Caco-2 (cell line): Measurements from ENCODE around the gene TACC3. TPM values are rescaled to one million over a fixed set of nuclear protein-coding genes. Genes with fewer than 3 reads are reported as not detected.

Experiments
- BruUV-seq: library from RNA; stranded (reverse); fragments of 400-500 nt; replicated peaks from 2 replicates; lab custom pipeline; 2021; lab: Mats Ljungman, UMichigan
- CTCF ChIA-PET: fragments of 300-600 bp; sonication (Branson Sonifier 250); formaldehyde crosslinking; loops from one replicate; lab custom pipeline; 2022; ENCODE audit warnings: antibody characterized with exemption; lab: Charles Lee
- POLR2A ChIA-PET: fragments of 300-600 bp; sonication (Branson Sonifier 250); formaldehyde crosslinking; loops from one replicate; lab custom pipeline; 2022; ENCODE audit warnings: antibody characterized with exemption; lab: Charles Lee
- DNase-seq, 2 experiments: peaks; one replicate each; pipeline versions ENCODE4 v3.0.0 to v3.0.0-alpha.2; 2020 to 2022
- H3K27me3 ChIP-seq: replicated peaks from 2 replicates; pipeline ENCODE4 v1.6.0; 2011; ENCODE audit warnings: low read length; ENCODE audit not compliant: control insufficient read depth, insufficient read depth
- H3K36me3 ChIP-seq: 2 replicates; pipeline ENCODE4 v1.5.1; 2011; ENCODE audit warnings: low read length; ENCODE audit not compliant: control insufficient read depth, insufficient read depth
- H3K4me1 ChIP-seq: fragments of 250-450 bp; sonication (Bioruptor Pico); 2 replicates; pipeline ENCODE4 v1.5.1; 2020; ENCODE audit warnings: mild to moderate bottlenecking
- H3K4me3 ChIP-seq: 2 replicates; pipeline ENCODE4 v1.5.1; 2011; ENCODE audit warnings: low read depth, mild to moderate bottlenecking, control low read depth, low read length
- H3K9me3 ChIP-seq: fragments of 250-450 bp; sonication (Bioruptor Pico); 2 replicates; pipeline ENCODE4 v1.5.1; 2020; ENCODE audit warnings: mild to moderate bottlenecking, moderate library complexity
- H3K27ac Mint-ChIP-seq: one replicate; pipeline ENCODE4 v1.8.0; 2022; ENCODE audit warnings: mixed read lengths; ENCODE audit not compliant: unreplicated experiment
- H3K27me3 Mint-ChIP-seq: one replicate; pipeline ENCODE4 v1.8.0; 2022; ENCODE audit warnings: mixed read lengths; ENCODE audit not compliant: insufficient read depth, unreplicated experiment
- H3K36me3 Mint-ChIP-seq: one replicate; pipeline ENCODE4 v1.8.0; 2022; ENCODE audit warnings: mild to moderate bottlenecking, mixed read lengths; ENCODE audit not compliant: insufficient read depth, unreplicated experiment
- H3K4me1 Mint-ChIP-seq: one replicate; pipeline ENCODE4 v1.8.0; 2022; ENCODE audit warnings: low read depth, mixed read lengths; ENCODE audit not compliant: unreplicated experiment
- H3K4me3 Mint-ChIP-seq: one replicate; pipeline ENCODE4 v1.8.0; 2022; ENCODE audit warnings: mild to moderate bottlenecking, moderate library complexity, mixed read lengths; ENCODE audit not compliant: unreplicated experiment
- H3K9me3 Mint-ChIP-seq: one replicate; pipeline ENCODE4 v1.8.0; 2022; ENCODE audit warnings: mixed read lengths; ENCODE audit not compliant: unreplicated experiment
- intact Hi-C: fragments of 100-400 bp; cut with micrococcal nuclease; formaldehyde crosslinking; loops from one replicate; pipeline ENCODE4 v1.10.0; 2022; ENCODE audit not compliant: unreplicated experiment
- total RNA-seq: library from RNA; stranded (reverse); gene quantifications from 2 replicates; pipeline ENCODE4 v1.2.3, GENCODE V29; 2022
- TF ChIP-seq, protein P1 (sequence below), 2 experiments: fragments of 200-600 bp in 1 of 2; IDR thresholded peaks; 1 replicate in 1 of 2; 2 replicates in 1 of 2; pipeline versions ENCODE4 v1.5.1 to v1.8.0; 2011 to 2022; ENCODE audit warnings: antibody characterized with exemption in 1 of 2, control low read depth in 1 of 2, inconsistent platforms in 1 of 2, low read depth in 1 of 2, low read length in 1 of 2, mild to moderate bottlenecking in 1 of 2, moderate library complexity in 1 of 2; ENCODE audit not compliant: insufficient read depth in 1 of 2, severe bottlenecking in 1 of 2, unreplicated experiment in 1 of 2

TACC3 gene
- total RNA-seq, 1 experiment from 2014 or later, result 106 TPM

DNA sequence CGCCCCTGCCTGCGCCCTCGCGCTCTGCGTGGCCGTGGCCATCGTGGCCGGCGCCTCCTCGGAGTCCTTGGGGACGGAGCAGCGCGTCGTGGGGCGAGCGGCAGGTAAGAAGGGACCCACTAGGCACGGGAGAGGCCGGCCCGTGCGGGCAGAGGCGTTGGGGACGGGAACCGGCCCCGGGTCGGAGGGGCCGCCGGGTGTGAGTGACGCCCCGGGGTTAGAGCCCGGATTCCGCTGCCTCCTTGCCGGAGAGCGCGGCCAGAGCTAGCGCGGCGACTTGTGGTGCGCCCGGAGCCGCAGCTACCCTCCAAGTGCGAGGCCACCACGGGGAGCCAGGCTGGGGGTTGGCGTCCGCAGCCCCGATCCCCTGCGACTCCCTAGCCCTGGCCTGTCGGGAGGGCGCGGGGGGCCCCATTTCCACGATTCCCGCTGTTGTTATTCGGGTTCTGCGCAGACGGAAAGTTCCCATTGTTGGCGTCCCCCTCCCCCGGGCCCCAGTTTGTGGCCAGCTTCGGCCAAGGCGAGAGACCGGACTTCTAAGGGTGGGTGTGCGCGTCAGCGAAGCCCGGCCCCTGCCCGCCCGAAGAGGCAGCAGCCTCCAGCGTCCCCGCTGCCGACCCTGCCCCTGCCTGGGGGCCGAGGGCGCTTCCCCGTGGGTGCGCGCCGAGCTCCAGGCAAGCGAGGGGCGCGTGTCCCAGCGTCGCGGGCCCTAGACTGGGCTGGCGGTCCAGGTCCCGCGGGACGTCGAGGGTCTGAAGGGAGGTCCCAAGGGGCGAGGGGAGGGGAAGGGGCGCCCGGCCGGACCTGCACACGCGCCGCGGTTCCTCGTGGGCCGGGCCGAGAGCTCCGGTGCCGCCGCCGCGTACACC lies 72.9 kb downstream of the TACC3 start:
- no TSS peak for BruUV-seq
- TF ChIP-seq, protein P1, sequence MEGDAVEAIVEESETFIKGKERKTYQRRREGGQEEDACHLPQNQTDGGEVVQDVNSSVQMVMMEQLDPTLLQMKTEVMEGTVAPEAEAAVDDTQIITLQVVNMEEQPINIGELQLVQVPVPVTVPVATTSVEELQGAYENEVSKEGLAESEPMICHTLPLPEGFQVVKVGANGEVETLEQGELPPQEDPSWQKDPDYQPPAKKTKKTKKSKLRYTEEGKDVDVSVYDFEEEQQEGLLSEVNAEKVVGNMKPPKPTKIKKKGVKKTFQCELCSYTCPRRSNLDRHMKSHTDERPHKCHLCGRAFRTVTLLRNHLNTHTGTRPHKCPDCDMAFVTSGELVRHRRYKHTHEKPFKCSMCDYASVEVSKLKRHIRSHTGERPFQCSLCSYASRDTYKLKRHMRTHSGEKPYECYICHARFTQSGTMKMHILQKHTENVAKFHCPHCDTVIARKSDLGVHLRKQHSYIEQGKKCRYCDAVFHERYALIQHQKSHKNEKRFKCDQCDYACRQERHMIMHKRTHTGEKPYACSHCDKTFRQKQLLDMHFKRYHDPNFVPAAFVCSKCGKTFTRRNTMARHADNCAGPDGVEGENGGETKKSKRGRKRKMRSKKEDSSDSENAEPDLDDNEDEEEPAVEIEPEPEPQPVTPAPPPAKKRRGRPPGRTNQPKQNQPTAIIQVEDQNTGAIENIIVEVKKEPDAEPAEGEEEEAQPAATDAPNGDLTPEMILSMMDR (IDR thresholded peaks at IDR 0.05; ENCODE audit: insufficient read depth in 1 of 2, low read depth in 1 of 2, low read length in 1 of 2, severe bottlenecking in 1 of 2, unreplicated experiment in 1 of 2), result no peak
- peaks cover 2% of the 10 kb centered on the region for H3K36me3 ChIP-seq
- intact Hi-C loops, result loop anchor here (2.0 kb wide), 1 partner anchor 63 kb away; the partner anchor contains the start of gene LETM1
- ChIA-PET CTCF (interaction anchor here (1.3 to 4.4 kb wide), 2 partner anchors 26 to 46 kb away, joined by 7 to 35 read pairs; no protein-coding TSS in a partner anchor), POLR2A (interaction anchor here (0.7 to 2.6 kb wide), 3 partner anchors 26 to 73 kb away, joined by 3 to 8 read pairs (median 6); partner anchors contain the start of gene TACC3)
- no peak for DNase-seq
- H3K27ac Mint-ChIP-seq, result no peak overlapping the region
- peaks cover 36% of the 10 kb centered on the region for H3K4me1 ChIP-seq
- H3K4me1 Mint-ChIP-seq, result peaks cover 6% of the 10 kb centered on the region
- no peaks in the 10 kb centered on the region for H3K9me3 Mint-ChIP-seq
- H3K36me3 Mint-ChIP-seq, result peaks cover 26% of the 10 kb centered on the region
- no peaks in the 10 kb centered on the region for H3K9me3 ChIP-seq
- H3K4me3 ChIP-seq, result peak overlapping the region; percentile 73
- H3K27me3 ChIP-seq, result no peaks in the 10 kb centered on the region
- no peaks in the 10 kb centered on the region for H3K27me3 Mint-ChIP-seq
- H3K4me3 Mint-ChIP-seq, result peak overlapping the region; percentile 68

Other genes with a start within 250 kb of the TACC3 start
- 4.1 and 5.2 TPM in 2 replicates for gene FAM53A, start 37.2 kb upstream of the TACC3 start, total RNA-seq
- gene SLBP, start 9.2 kb upstream of the TACC3 start, total RNA-seq, result 113 and 116 TPM in 2 replicates
- 36.5 and 39.0 TPM in 2 replicates for gene TMEM129, start 198 bp upstream of the TACC3 start, total RNA-seq
- gene FGFR3, start 71.8 kb downstream of the TACC3 start, total RNA-seq, result 112 and 132 TPM in 2 replicates
- 63.9 and 68.9 TPM in 2 replicates for gene LETM1, start 134.6 kb downstream of the TACC3 start, total RNA-seq
- 113 and 122 TPM in 2 replicates for gene NSD2, start 149.9 kb downstream of the TACC3 start, total RNA-seq